Thoracic aorta (tissue), 2 donors: ENCODE measurements around the gene TMEM168. TPM values are rescaled to one million over a fixed set of nuclear protein-coding genes. Genes with fewer than 3 reads are reported as not detected.

Experiments used
- ATAC-seq: fragments of 150-250 bp; one replicate; pipeline ENCODE4 v1.8.0; 2017; ENCODE audit warnings: low read depth; ENCODE audit not compliant: insufficient number of reproducible peaks, low FRiP score
- DNase-seq: peaks from one replicate; pipeline ENCODE4 v3.0.0-alpha.2; 2020; ENCODE audit warnings: low spot score
- H3K27ac ChIP-seq, 2 donors: fragments of 200-600 bp; sonication (generic); 1 replicate in 1 of 2; 2 replicates in 1 of 2; pipeline ENCODE4 v1.5.1; 2016; ENCODE audit warnings: mild to moderate bottlenecking in 2 of 2, moderate library complexity in 2 of 2
- H3K27me3 ChIP-seq: fragments of 200-600 bp; sonication (generic); replicated peaks from 2 replicates; pipeline ENCODE4 v1.6.0; 2016; ENCODE audit warnings: mild to moderate bottlenecking; ENCODE audit not compliant: insufficient read depth
- H3K36me3 ChIP-seq: fragments of 200-600 bp; sonication (generic); one replicate; pipeline ENCODE4 v1.5.1; 2016
- H3K4me1 ChIP-seq, 2 donors: fragments of 200-600 bp; sonication (generic); 1 replicate in 1 of 2; 2 replicates in 1 of 2; pipeline versions ENCODE4 v1.5.1 to v1.6.0; 2016; ENCODE audit warnings: low read depth in 2 of 2, mild to moderate bottlenecking in 1 of 2; ENCODE audit not compliant: control insufficient read depth in 1 of 2
- H3K4me3 ChIP-seq: fragments of 200-600 bp; sonication (generic); 2 replicates; pipeline ENCODE4 v1.5.1; 2016; ENCODE audit warnings: mild to moderate bottlenecking
- H3K9me3 ChIP-seq: fragments of 200-600 bp; sonication (generic); 2 replicates; pipeline ENCODE4 v1.5.1; 2016
- CTCF ChIP-seq: fragments of 200-600 bp; sonication (generic); IDR thresholded peaks from one replicate; pipeline ENCODE4 v1.5.1; 2019; ENCODE audit warnings: antibody characterized with exemption
- total RNA-seq, 2 donors: library from RNA; depleted of rRNA; stranded (reverse); fragments of >200 nt; gene quantifications; one replicate each; pipeline versions ENCODE4 v1.1.0 to v1.2.3, GENCODE V29; 2016

The TMEM168 gene
- total RNA-seq, 2 donors from 2014 or later = 31.5 to 34.4 TPM

GRCh38 chr7:112757337-112757736 lies 32.9 kb downstream of the TMEM168 start:
- ATAC-seq = no peak

GRCh38 chr7:112753298-112753697 lies 36.9 kb downstream of the TMEM168 start:
- Histone ChIP-seq H3K4me1 (no peaks in the 10 kb centered on the region), H3K27ac (no peak overlapping the region), H3K27me3 (no peaks in the 10 kb centered on the region), H3K36me3 (no peaks in the 10 kb centered on the region), H3K9me3 (no peaks in the 10 kb centered on the region), H3K4me3 (no peak overlapping the region)
- no peak for TF ChIP-seq CTCF
- DNase-seq = no peak
- ATAC-seq = no peak

More at GRCh38 chr7:112757337-112757736, 32.9 kb downstream of the TMEM168 start:
- Histone ChIP-seq H3K36me3 (no peaks in the 10 kb centered on the region), H3K4me1 (no peaks in the 10 kb centered on the region), H3K9me3 (no peaks in the 10 kb centered on the region), H3K4me3 (no peak overlapping the region), H3K27ac (no peak overlapping the region), H3K27me3 (no peaks in the 10 kb centered on the region)
- no peak for TF ChIP-seq CTCF
- DNase-seq = no peak

- H3K27me3 ChIP-seq = no peaks in the 10 kb centered on the region
- no peaks in the 10 kb centered on the region for H3K9me3 ChIP-seq
- DNase-seq (no peak), ATAC-seq (no peak)
- no peaks in the 10 kb centered on the region for H3K36me3 ChIP-seq
- no peaks in the 10 kb centered on the region for H3K4me1 ChIP-seq
- no peak for TF ChIP-seq CTCF
- no peak overlapping the region for H3K4me3 ChIP-seq
- no peak overlapping the region for H3K27ac ChIP-seq
Measured at GRCh38 chr7:112752576-112752975, 37.6 kb downstream of the TMEM168 start.

- TF ChIP-seq CTCF = no peak
- ATAC-seq (no peak), DNase-seq (no peak)
- no peak overlapping the region for H3K27ac ChIP-seq
- no peak overlapping the region for H3K4me3 ChIP-seq
- H3K27me3 ChIP-seq = no peaks in the 10 kb centered on the region
- no peaks in the 10 kb centered on the region for H3K9me3 ChIP-seq
- no peaks in the 10 kb centered on the region for H3K36me3 ChIP-seq
- no peaks in the 10 kb centered on the region for H3K4me1 ChIP-seq
Measured at GRCh38 chr7:112749775-112750174, 40.4 kb downstream of the TMEM168 start.

GRCh38 chr7:112748381-112748780 lies 41.8 kb downstream of the TMEM168 start:
- TF ChIP-seq CTCF = no peak
- H3K9me3 ChIP-seq = no peaks in the 10 kb centered on the region
- no peaks in the 10 kb centered on the region for H3K36me3 ChIP-seq
- no peak overlapping the region for H3K4me3 ChIP-seq
- no peak for ATAC-seq
- no peak for DNase-seq
- no peak overlapping the region for H3K27ac ChIP-seq
- H3K27me3 ChIP-seq = no peaks in the 10 kb centered on the region
- H3K4me1 ChIP-seq = no peaks in the 10 kb centered on the region
